Cortex of kidney (tissue), 1 donor: ENCODE data around the gene FAM53A.
"Not testable (repeated sequence)": the region's sequence is repeated elsewhere in the genome, so short reads cannot be mapped to it uniquely, and the experiment has no call there.

ENCODE experiments used
- DNase-seq: peaks from one replicate; lab custom pipeline; 2025; lab: John Stamatoyannopoulos, UW

FAM53A gene

GRCh38 chr4:1659104-1660043 lies 24.7 kb downstream of the FAM53A start:
- DNase-seq: no peak

- DNase-seq: no peak
These were observed 25.5 kb downstream of the FAM53A start for GRCh38 chr4:1658581-1658980.

- DNase-seq: no peak
These were observed 26.0 kb downstream of the FAM53A start for GRCh38 chr4:1658146-1658545.

GRCh38 chr4:1656986-1657385 lies 27.1 kb downstream of the FAM53A start:
- DNase-seq: no peak

GRCh38 chr4:1656132-1656531 lies 28.0 kb downstream of the FAM53A start:
- DNase-seq: no peak

GRCh38 chr4:1655676-1656075 lies 28.4 kb downstream of the FAM53A start:
- no peak for DNase-seq

GRCh38 chr4:1655081-1655480 lies 29.0 kb downstream of the FAM53A start:
- DNase-seq: no peak

GRCh38 chr4:1654216-1654955 lies 29.7 kb downstream of the FAM53A start:
- no peak for DNase-seq

- DNase-seq: no peak
These were observed 30.3 kb downstream of the FAM53A start for GRCh38 chr4:1653776-1654175.

- no peak for DNase-seq
These were observed 32.0 kb downstream of the FAM53A start for GRCh38 chr4:1652088-1652487.

- DNase-seq: no peak
These were observed 32.5 kb downstream of the FAM53A start for GRCh38 chr4:1651609-1652008.

- DNase-seq: no peak
These were observed 35.2 kb downstream of the FAM53A start for GRCh38 chr4:1648962-1649361.

- DNase-seq: no peak
These were observed 36.7 kb downstream of the FAM53A start for GRCh38 chr4:1647432-1647831.

GRCh38 chr4:1646690-1647089 lies 37.4 kb downstream of the FAM53A start:
- no peak for DNase-seq

- DNase-seq: no peak
These were observed 39.0 kb downstream of the FAM53A start for GRCh38 chr4:1644891-1645657.

GRCh38 chr4:1643971-1644735 lies 40.0 kb downstream of the FAM53A start:
- no peak for DNase-seq

- no peak for DNase-seq
These were observed 41.7 kb downstream of the FAM53A start for GRCh38 chr4:1642196-1642951.

- no peak for DNase-seq
These were observed 42.4 kb downstream of the FAM53A start for GRCh38 chr4:1641671-1642070.

GRCh38 chr4:1640716-1641503 lies 43.2 kb downstream of the FAM53A start:
- not testable (repeated sequence) for DNase-seq

- DNase-seq: no peak
These were observed 43.9 kb downstream of the FAM53A start for GRCh38 chr4:1640190-1640589.
